GM15510 (cell line): ENCODE measurements around the gene IFNA10.
"Not testable (repeated sequence)": the region's sequence is repeated elsewhere in the genome, so short reads cannot be mapped to it uniquely, and the experiment has no call there.

ENCODE experiments used
- POLR2A ChIP-seq: IDR thresholded peaks from 3 replicates; pipeline ENCODE4 v1.6.1; 2011; ENCODE audit warnings: borderline replicate concordance; ENCODE audit not compliant: insufficient read length; ENCODE audit errors: extremely low read depth

IFNA10 gene

DNA sequence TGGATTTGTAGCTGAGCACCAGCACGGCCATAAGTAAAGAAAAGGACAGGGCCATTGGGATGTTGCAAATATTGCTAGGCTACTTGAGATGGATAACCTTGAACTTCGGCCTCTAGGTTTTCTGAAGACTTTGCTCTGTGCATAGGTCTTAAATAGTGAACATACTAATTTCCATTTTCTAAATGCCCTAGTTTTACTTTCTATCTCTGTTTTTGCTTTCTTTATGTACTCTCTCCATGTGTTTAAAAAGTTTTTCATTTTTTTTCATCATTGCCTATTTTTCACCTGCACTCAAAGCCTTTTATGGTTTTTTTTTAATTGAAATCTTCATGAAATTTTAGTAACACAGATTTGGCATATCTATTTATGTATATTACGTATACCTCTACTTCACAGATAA, at the start of gene IFNA10:
IFNA10 (minus strand) TSS at position 101 of the 400 bp plus-strand sequence; CDS start at position 55, 46 bp downstream.
- not testable (repeated sequence) for TF ChIP-seq POLR2A

DNA sequence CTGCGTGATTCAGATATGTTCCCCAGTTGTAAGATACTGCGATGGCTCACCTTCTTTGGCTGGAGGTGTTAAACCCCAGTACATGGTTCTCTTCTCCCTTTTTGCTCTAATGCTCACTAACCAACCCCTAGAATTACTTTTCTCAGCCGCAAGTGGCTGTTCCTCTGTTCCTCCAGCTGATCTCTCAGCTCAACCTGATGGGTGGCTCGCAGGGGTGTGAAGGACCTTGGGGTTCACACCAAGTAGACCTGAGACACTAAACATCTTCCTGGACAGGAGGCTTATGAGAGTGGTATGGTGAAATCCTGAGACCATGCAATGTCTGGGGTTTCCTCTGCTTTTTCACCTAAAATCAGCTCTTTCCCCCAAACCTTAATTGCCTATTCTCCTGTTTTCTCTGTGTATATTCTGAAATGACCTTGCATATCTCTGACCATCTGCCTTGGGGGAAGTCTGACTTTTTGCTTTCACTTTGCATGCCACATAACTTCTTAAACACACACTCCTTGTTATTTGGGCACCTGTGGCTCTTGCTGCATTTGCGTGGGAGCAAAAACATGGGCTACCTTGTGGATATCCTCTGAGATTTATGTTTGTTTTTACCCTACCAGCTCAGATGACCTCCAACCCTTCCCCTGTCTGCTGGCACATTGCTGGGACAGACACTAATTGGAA, 48.7 kb upstream of the IFNA10 start:
- no peak for TF ChIP-seq POLR2A

DNA sequence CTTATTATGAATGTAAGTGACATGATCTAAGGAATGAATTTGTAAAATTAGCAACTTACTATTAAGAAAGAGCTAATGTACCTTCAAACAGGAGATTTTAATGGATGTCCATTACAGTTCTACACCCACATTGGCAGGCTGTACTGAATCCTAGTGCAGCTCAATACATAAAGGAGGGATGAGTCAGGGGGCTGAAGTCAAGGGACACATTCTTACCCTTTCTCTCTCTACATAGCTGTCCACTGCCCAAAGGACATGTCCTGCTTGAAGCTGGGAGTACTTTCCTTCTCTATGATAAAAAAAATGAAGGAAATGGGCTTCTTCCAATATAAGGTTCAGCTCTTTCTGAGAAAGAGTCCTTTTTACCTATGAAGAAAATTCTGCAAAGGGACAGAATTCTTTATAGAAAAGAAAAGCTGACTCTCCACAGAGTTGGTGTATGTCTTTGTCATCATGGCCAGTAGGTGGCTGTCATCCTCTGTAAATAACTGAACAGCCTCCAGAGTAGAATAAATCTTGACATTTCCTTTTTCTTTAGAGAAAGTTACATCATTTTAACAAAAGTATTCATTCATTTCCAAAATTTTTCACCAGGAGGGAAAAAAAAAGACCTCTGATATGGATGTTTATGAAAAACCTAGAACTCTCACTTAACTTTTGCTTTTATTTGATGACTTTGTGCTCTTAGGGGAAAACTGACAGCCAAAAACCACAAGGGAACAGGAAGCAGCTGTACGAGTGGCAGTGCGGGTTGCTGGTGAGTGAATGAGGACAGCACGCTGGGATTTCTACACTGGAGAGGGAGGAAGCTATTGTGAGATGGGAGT, 46.0 kb upstream of the IFNA10 start:
- TF ChIP-seq POLR2A = no peak

DNA sequence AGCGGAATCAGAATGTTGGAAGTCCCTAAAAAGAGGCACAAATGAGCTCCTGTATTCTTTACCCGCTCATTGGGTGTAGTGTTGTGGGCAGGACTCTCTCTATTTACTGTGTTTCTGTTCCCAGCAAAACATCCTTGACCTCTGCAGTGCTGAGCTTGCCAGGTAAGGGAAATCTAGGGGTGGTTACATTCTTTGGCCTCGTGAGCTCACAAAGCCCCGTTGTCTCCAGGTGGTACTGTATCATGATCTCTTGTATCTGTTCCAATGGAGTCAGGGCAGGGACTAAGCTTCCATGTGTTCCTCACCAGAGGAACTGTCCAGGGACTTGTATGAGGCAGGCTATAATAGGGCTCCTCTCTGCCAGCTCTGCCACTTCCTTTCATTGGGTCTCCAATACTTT, 44.7 kb upstream of the IFNA10 start:
- no peak for TF ChIP-seq POLR2A

DNA sequence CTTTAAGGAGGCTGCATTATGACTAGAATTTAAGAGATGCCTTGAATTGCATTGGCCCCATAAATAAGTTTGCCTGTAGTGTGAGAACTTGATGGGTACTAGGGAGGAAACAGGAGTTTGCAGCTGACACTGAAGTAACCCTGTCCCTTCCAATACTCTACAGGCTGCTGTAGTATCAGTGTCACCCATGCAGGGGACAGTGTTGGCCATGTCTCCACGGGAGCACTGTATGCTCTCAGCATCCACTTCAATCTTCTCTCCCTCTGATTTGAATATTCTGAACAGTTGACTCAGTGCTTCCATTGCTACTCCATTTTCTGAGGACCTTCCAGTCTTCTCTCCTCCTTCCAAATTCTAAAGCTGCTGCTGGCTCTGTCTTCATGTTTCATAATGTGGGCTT, 44.2 kb upstream of the IFNA10 start:
- no peak for TF ChIP-seq POLR2A

DNA sequence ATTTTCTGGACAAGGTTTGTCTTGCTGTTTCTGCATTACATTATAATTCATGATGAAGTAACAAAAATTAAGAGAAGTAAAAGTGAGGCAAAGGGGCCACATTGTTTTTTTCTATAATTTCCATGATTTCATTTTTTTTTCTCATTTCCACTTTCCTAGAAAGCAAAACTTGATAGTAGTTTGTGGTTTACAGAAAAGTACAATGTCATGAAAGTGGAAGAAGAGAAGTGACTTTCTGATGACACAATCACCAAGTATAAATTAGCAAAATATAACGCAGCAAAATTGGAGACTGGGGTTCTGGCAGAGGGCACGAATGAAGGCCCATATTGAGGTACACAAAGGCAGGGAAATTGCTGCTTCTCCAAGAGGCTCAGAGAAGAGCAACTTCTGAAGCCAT, 37.9 kb upstream of the IFNA10 start:
- no peak for TF ChIP-seq POLR2A

DNA sequence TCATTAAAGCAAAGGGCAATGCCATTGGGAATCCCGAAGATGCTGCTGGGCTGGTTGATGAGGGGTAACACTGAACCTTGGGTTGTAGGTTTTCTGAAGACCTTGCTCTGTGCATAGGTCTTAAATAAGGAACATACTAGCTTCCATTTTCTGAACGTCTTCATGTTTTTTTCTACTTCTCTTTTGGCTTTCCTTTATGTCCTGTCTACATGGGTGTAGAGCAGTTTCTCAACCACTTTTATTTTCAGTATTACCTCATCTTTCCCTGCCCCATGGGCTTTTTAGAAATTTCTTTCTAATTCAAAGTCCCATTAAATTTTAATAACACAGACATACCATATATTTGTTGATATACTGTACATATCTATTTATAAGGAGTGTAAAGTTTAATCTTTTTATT, 33.0 kb upstream of the IFNA10 start, which contains the start of gene IFNA14:
IFNA14 (minus strand) TSS at position 95 of the 400 bp plus-strand sequence; CDS start at position 25, 70 bp downstream.
- no peak for TF ChIP-seq POLR2A

DNA sequence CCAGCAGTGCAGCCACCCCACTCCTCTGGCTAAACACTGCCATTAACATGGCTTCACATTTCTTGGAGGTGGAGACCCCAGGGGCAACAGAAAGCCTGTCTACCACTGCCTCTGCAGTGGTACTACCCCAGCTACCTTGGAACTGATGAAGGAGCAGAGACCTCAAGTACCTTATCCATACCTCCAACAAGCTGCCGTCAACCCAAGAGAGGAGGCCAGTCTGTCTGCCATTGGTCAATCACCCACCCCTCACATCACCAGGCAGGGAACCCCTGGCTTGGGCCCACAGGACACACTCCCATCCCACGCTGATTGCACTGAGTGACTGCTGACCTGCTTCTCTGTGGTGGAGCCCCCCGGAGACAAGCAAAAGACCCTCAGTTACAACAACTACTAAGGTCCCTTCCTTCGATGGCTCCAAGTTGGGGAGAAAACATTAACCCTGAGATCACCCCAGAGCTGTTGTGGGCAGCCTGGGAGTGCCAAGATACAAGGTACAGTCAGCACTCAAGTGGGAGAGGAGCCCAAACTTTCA, 27.3 kb upstream of the IFNA10 start:
- TF ChIP-seq POLR2A = no peak

DNA sequence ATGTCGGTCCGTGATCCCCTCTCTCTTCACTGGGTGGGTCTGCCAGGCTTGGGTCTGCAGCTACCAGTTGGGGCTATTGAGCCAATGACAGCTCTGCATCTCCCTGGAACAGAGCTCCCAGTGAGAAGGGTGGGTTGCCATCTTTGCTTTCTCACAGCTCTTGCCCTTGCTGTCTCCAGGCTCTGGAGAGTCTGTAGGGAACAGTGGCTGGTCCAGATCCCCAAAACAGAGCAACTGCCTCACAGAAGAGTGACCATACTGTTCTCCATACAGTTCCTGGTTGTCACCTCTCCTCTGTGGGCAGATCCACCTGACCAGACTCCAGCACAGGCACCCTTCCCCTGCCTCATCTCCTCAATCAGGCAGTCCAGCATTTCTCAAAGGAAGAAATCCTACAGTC, 26.3 kb upstream of the IFNA10 start:
- no peak for TF ChIP-seq POLR2A

DNA sequence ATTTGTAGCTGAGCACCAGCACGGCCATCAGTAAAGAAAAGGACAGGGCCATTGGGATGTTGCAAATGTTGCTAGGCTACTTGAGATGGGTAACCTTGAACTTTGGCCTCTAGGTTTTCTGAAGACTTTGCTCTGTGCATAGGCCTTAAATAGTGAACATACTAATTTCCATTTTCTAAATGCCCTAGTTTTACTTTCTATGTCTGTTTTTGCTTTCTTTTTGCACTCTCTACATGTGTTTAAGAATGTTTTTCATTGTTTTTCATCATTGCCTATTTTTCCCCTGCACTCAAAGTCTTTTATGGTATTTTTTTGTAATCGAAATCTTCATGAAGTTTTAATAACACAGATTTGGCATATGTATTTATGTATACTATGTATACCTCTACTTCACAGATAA, 21.2 kb upstream of the IFNA10 start, which contains the start of gene IFNA17:
IFNA17 (minus strand) TSS at position 101 of the 400 bp plus-strand sequence; CDS start at position 52, 49 bp downstream.
- TF ChIP-seq POLR2A = no peak

DNA sequence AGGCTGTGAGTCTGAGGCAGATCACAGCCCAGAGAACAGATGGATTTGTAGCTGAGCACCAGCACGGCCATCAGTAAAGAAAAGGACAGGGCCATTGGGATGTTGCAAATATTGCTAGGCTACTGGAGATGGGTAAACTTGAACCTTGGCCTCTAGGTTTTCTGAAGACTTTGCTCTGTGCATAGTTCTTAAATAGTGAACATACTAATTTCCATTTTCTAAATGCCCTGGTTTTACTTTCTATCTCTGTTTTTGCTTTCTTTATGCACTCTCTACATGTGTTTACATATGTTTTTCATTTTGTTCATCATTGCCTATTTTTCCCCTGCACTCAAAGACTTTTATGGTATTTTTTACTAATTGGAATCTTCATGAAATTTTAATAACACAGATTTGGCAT, 10.3 kb upstream of the IFNA10 start, which contains the start of gene IFNA16:
IFNA16 (minus strand) TSS at position 101 of the 400 bp plus-strand sequence; CDS start at position 95, 6 bp downstream.
- not testable (repeated sequence) for TF ChIP-seq POLR2A

DNA sequence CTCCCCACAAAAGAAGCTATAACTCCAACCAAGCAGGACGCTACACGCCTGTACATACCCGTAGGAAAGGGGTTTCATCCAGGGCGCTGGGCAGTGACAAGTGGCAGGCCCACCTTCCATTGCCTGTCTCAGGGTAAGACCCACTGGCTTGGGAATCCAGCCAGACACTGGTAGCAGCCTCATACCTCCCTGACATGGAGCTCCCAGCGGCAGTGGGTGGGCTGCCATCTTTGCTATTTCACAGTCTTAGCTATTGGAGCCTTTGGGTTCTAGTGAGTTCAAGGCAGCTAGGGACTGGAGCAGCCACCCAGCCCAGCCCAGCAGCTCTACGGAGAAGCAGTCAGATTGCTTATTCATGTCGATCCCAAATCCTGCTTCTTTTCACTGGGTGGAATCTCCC, 3.4 kb upstream of the IFNA10 start:
- no peak for TF ChIP-seq POLR2A

DNA sequence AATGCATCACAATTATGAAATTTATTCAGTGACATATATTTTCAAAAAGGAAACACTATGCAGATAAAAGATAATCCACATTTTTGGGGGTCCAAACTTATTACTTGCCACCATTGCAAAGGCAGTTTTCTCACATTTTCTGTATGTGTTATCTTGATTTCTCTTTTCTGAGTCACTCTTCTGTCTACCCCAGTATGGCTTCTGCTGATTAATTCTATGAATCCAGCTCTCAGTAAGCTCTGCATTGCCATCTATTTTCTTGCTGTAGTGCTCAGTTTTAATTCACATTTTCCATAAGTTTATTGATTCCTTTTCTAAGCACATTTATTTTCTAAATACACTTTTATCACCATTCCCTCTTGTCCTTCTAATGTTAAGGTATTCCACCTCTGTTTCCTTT, 1.7 kb downstream of the IFNA10 start:
- no peak for TF ChIP-seq POLR2A

DNA sequence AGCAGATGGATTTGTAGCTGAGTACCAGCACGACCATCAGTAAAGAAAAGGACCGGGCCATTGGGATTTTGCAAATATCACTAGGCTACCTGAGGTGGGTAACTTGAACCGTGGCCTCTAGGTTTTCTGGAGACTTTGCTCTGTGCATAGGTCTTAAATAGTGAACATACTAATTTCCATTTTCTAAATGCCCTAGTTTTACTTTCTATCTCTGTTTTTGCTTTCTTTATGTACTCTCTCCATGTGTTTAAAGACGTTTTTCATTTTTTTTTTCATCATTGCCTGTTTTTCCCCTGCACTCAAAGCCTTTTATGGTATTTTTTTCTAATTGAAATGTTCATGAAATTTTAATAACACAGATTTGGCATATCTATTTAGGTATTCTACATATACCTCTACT, 4.8 kb downstream of the IFNA10 start, which contains the start of gene IFNA7:
IFNA7 (minus strand) TSS at position 101 of the 400 bp plus-strand sequence; CDS start at position 61, 40 bp downstream.
- TF ChIP-seq POLR2A = not testable (repeated sequence)

DNA sequence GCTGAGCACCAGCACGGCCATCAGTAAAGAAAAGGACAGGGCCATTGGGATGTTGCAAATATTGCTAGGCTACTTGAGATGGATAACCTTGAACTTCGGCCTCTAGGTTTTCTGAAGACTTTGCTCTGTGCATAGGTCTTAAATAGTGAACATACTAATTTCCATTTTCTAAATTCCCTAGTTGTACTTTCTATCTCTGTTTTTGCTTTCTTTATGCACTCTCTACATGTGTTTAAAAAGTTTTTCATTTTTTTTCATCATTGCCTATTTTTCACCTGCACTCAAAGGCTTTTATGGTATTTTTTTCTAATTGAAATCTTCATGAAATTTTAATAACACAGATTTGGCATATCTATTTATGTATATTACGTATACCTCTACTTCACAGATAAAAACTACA, 19.5 kb downstream of the IFNA10 start, which contains the start of gene IFNA4:
IFNA4 (minus strand) TSS at position 101 of the 400 bp plus-strand sequence; CDS start at position 45, 56 bp downstream.
- TF ChIP-seq POLR2A = not testable (repeated sequence)
